ENCODE results near the gene TGM5.

The TGM5 gene

DNA sequence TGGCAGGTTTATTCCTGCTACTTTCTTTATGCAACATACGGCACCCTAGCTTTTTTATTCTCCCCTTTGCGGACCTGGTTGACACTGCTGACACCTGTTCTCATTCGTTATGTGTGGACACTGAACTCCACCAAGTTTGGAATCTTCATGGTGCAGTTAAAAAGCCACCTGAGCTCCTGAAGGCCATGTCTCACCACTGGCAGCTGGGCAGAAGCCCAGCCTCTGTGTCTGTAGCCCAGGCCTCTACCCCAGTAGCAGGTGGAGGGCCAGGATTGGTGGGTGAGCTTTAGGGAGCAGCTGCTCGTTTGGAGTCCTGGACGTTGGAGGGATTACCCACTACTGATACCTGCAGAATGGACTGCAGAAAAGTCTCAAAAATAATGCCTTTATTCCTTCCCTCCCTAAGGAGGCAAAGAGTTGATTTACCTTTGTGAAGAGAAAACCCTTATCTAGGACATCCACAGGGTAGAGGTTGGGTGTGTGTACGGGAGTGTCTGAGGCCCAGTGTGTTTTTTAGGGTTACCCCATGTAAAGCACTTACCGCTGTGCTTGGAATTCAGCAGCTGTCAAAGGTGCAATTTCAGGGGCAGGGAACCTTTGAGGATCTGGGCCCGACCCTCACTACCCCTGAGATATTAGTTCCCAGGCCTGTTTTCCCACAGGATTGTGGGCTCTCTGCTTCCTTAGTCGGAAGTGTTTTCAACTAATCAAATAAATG, 82.2 kb downstream of the TGM5 start:
- H3K4me3 ChIP-seq (ENCODE audit: low read length), result peak overlapping the region; percentile 89

DNA sequence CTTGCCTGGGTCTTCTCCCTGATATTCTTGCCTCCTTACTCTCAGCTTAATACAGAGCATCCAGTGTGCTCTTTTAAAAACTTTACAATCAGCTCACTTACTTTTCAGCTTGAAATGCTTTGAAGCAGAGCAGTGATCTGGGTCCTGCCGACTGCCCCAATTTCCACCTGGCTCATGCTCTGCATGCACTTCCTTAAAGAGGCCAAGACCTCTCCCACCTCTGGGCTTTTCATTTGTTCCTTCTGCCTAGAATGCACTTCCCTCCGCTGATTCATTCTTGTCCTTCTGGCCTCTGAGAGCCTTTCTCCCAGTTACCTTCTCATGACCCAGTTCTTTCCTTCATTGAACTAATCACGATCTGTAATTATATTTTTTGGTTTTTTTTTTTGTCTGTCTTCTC, 83.5 kb downstream of the TGM5 start:
- TF ChIP-seq, protein P1, sequence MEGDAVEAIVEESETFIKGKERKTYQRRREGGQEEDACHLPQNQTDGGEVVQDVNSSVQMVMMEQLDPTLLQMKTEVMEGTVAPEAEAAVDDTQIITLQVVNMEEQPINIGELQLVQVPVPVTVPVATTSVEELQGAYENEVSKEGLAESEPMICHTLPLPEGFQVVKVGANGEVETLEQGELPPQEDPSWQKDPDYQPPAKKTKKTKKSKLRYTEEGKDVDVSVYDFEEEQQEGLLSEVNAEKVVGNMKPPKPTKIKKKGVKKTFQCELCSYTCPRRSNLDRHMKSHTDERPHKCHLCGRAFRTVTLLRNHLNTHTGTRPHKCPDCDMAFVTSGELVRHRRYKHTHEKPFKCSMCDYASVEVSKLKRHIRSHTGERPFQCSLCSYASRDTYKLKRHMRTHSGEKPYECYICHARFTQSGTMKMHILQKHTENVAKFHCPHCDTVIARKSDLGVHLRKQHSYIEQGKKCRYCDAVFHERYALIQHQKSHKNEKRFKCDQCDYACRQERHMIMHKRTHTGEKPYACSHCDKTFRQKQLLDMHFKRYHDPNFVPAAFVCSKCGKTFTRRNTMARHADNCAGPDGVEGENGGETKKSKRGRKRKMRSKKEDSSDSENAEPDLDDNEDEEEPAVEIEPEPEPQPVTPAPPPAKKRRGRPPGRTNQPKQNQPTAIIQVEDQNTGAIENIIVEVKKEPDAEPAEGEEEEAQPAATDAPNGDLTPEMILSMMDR (conservative IDR thresholded peaks at IDR 0.05; ENCODE audit: low read length), result no peak
- H3K4me3 ChIP-seq (ENCODE audit: low read length), result no peak overlapping the region
- no peak for DNase-seq (ENCODE audit: low read depth)

More for the DNA sequence above, 82.2 kb downstream of the TGM5 start:
- TF ChIP-seq, protein P1 (conservative IDR thresholded peaks at IDR 0.05; ENCODE audit: low read length), result no peak
- no peak for DNase-seq (ENCODE audit: low read depth)

Measured in AG10803 (cell line).